Peyer's patch (tissue), 4 donors: Measurements from ENCODE around the gene CD63. TPM values are rescaled to one million over a fixed set of nuclear protein-coding genes. Genes with fewer than 3 reads are reported as not detected.

Experiments used
- DNase-seq, 3 donors: peaks; one replicate each; pipeline ENCODE4 v3.0.0-alpha.2; 2017 to 2019
- H3K27ac ChIP-seq, 4 donors: fragments of 200-600 bp; sonication (generic); one replicate each; pipeline ENCODE4 v1.5.1; 2016 to 2019
- H3K27me3 ChIP-seq, 2 donors: fragments of 200-600 bp; sonication (generic); one replicate each; pipeline ENCODE4 v1.5.1; 2019
- H3K36me3 ChIP-seq, 3 donors: fragments of 200-600 bp; sonication (generic); one replicate each; pipeline ENCODE4 v1.5.1; 2016 to 2019
- H3K4me1 ChIP-seq, 4 donors: fragments of 200-600 bp; sonication (generic); one replicate each; pipeline ENCODE4 v1.5.1; 2016 to 2019
- H3K4me3 ChIP-seq, 4 donors: fragments of 200-600 bp; sonication (generic); 1 replicate in 3 of 4; 2 replicates in 1 of 4; pipeline ENCODE4 v1.5.1; 2016 to 2019; ENCODE audit warnings: mild to moderate bottlenecking in 1 of 4
- H3K9me3 ChIP-seq, 4 donors: fragments of 200-600 bp; sonication (generic); one replicate each; pipeline ENCODE4 v1.5.1; 2016 to 2019; ENCODE audit warnings: mild to moderate bottlenecking in 1 of 4
- CTCF ChIP-seq, 6 experiments: fragments of 450-650 bp in 4 of 6; fragments of 200-600 bp in 2 of 6; sonication (generic) in 1 of 6; IDR thresholded peaks; one replicate each; pipeline ENCODE4 v1.5.1; 2017 to 2019; ENCODE audit warnings: antibody characterized with exemption in 6 of 6, mild to moderate bottlenecking in 3 of 6, moderate library complexity in 1 of 6
- POLR2A ChIP-seq, 2 donors: fragments of 450-650 bp; IDR thresholded peaks; one replicate each; pipeline ENCODE4 v1.5.1; 2017; ENCODE audit warnings: antibody characterized with exemption in 2 of 2, mild to moderate bottlenecking in 2 of 2, moderate library complexity in 2 of 2
- small RNA-seq, 2 donors: library from RNA; depleted of rRNA; stranded (forward); fragments of <200 nt; gene quantifications; one replicate each; pipeline ENCODE3, GENCODE V24; 2016
- total RNA-seq, 4 donors: library from RNA; depleted of rRNA; stranded (reverse); fragments of >200 nt; gene quantifications; one replicate each; pipeline ENCODE4 v1.1.0, GENCODE V29; 2016

The CD63 gene
- total RNA-seq, 4 donors from 2014 or later = 139 to 433 (median 351) TPM

GRCh38 chr12:55679691-55680090 is 49.1 kb downstream of the CD63 start:
- no peaks in the 10 kb centered on the region for H3K27me3 ChIP-seq
- H3K36me3 ChIP-seq = peaks cover 0 to 4% (median 0%) of the 10 kb centered on the region in 3 donors
- no peak overlapping the region for H3K4me3 ChIP-seq
- peaks cover 0 to 14% (median 5%) of the 10 kb centered on the region in 4 donors for H3K4me1 ChIP-seq
- no peak overlapping the region for H3K27ac ChIP-seq
- TF ChIP-seq CTCF (IDR thresholded peaks at IDR 0.05) (no peak), POLR2A (IDR thresholded peaks at IDR 0.05) (no peak)
- H3K9me3 ChIP-seq = no peaks in the 10 kb centered on the region
- no peak for DNase-seq

- H3K27ac ChIP-seq = no peak overlapping the region
- no peak overlapping the region for H3K4me3 ChIP-seq
- H3K27me3 ChIP-seq = no peaks in the 10 kb centered on the region
- TF ChIP-seq CTCF (IDR thresholded peaks at IDR 0.05) (no peak), POLR2A (IDR thresholded peaks at IDR 0.05) (no peak)
- DNase-seq = peak in 1 of 3 donors; percentile 13
- peaks cover 0 to 16% (median 2%) of the 10 kb centered on the region in 4 donors for H3K4me1 ChIP-seq
- H3K9me3 ChIP-seq = no peaks in the 10 kb centered on the region
- H3K36me3 ChIP-seq = no peaks in the 10 kb centered on the region
Observed at GRCh38 chr12:55676707-55677106, 52.1 kb downstream of the CD63 start.

- TF ChIP-seq POLR2A (IDR thresholded peaks at IDR 0.05) (no peak), CTCF (IDR thresholded peaks at IDR 0.05) (no peak)
- H3K4me1 ChIP-seq = peaks cover 0 to 18% (median 0%) of the 10 kb centered on the region in 4 donors
- no peak overlapping the region for H3K27ac ChIP-seq
- DNase-seq = peak in 1 of 3 donors; percentile 78
- H3K9me3 ChIP-seq = no peaks in the 10 kb centered on the region
- H3K36me3 ChIP-seq = no peaks in the 10 kb centered on the region
- H3K4me3 ChIP-seq = no peak overlapping the region
- no peaks in the 10 kb centered on the region for H3K27me3 ChIP-seq
Observed at GRCh38 chr12:55675666-55676065, 53.1 kb downstream of the CD63 start.

Small RNA genes lying within 50 kb of the gene (small RNA-seq; reads per million reads assigned to genes)
- gene AC009779.1 (0 reads per million in 2 donors), gene RF00017 (0 reads per million in 2 donors)

Other genes with a start within 250 kb of the CD63 start
- not detected for gene OR6C68, start 236.6 kb downstream of the CD63 start, total RNA-seq
- not detected for gene OR6C4, start 179.4 kb downstream of the CD63 start, total RNA-seq
- not detected for gene OR2AP1, start 156.5 kb downstream of the CD63 start, total RNA-seq
- not detected for gene OR10P1, start 92.1 kb downstream of the CD63 start, total RNA-seq
- 10 to 100 TPM; 13.1 to 29.0 (median 27.0) TPM for gene ITGA7, start 21.1 kb downstream of the CD63 start, total RNA-seq
- 100 to 1,000 TPM in 3 of 4 donors, 10 to 100 TPM in 1; 72.6 to 332 (median 248) TPM for gene BLOC1S1, start 13.0 kb downstream of the CD63 start, total RNA-seq
- gene RDH5, start 8.6 kb downstream of the CD63 start, total RNA-seq = 100 to 1,000 TPM in 1 of 4 donors, 10 to 100 TPM in 3; 47.0 to 113 (median 90.9) TPM
- 10 to 100 TPM in 1 of 4 donors, 1 to 10 TPM in 1, under 1 TPM in 2; 0.35 to 14.9 (median 1.1) TPM for gene GDF11, start 14.1 kb upstream of the CD63 start, total RNA-seq
- gene SARNP, start 88.7 kb upstream of the CD63 start, total RNA-seq = 10 to 100 TPM; 21.9 to 60.2 (median 44.9) TPM
- 10 to 100 TPM in 3 of 4 donors, 1 to 10 TPM in 1; 5.0 to 31.2 (median 24.2) TPM for gene ORMDL2, start 89.0 kb upstream of the CD63 start, total RNA-seq
- gene DNAJC14, start 100.6 kb upstream of the CD63 start, total RNA-seq = 10 to 100 TPM; 35.4 to 43.4 (median 43.0) TPM
- gene MMP19, start 113.9 kb upstream of the CD63 start, total RNA-seq = 10 to 100 TPM in 1 of 4 donors, 1 to 10 TPM in 3; 3.3 to 44.6 (median 5.2) TPM
- 10 to 100 TPM; 49.1 to 63.7 (median 52.4) TPM for gene PYM1, start 198.9 kb upstream of the CD63 start, total RNA-seq
- 100 to 1,000 TPM; 181 to 447 (median 331) TPM for gene DGKA, start 202.2 kb upstream of the CD63 start, total RNA-seq
- 1 to 10 TPM; 2.5 to 10.0 (median 3.0) TPM for gene PMEL, start 237.0 kb upstream of the CD63 start, total RNA-seq
- gene CDK2, start 237.8 kb upstream of the CD63 start, total RNA-seq = 10 to 100 TPM in 3 of 4 donors, 1 to 10 TPM in 1; 7.7 to 55.3 (median 13.4) TPM
- gene RAB5B, start 245.1 kb upstream of the CD63 start, total RNA-seq = 10 to 100 TPM; 70.7 to 96.6 (median 84.2) TPM